Activated T-cell treated with anti-CD3 and anti-CD28 coated beads, Interleukin-2, amount 50 U/mL, for 1 hour (primary cell): ENCODE results near the gene BEAN1.

Experiments
- DNase-seq: peaks from one replicate; pipeline ENCODE4 v3.0.0-alpha.2; 2020

BEAN1 gene

GRCh38 chr16:66421891-66422290, 5.2 kb upstream of the BEAN1 start:
- no peak for DNase-seq

GRCh38 chr16:66422366-66422765, 4.7 kb upstream of the BEAN1 start:
- DNase-seq: no peak

GRCh38 chr16:66423177-66423576, 3.9 kb upstream of the BEAN1 start:
- no peak for DNase-seq

GRCh38 chr16:66425651-66426050, 1.4 kb upstream of the BEAN1 start:
- DNase-seq: no peak

- peak; percentile 22 for DNase-seq
These were observed 721 bp upstream of the BEAN1 start for GRCh38 chr16:66426112-66427035.

GRCh38 chr16:66427871-66428681, 981 bp downstream of the BEAN1 start:
- DNase-seq: no peak

GRCh38 chr16:66428682-66429251, 1.7 kb downstream of the BEAN1 start:
- no peak for DNase-seq

- DNase-seq: no peak
These were observed 2.3 kb downstream of the BEAN1 start for GRCh38 chr16:66429290-66429962.

- DNase-seq: no peak
These were observed 3.1 kb downstream of the BEAN1 start for GRCh38 chr16:66430214-66430613.

- no peak for DNase-seq
These were observed 4.7 kb downstream of the BEAN1 start for GRCh38 chr16:66431760-66432159.

- no peak for DNase-seq
These were observed 5.3 kb downstream of the BEAN1 start for GRCh38 chr16:66432429-66432828.

GRCh38 chr16:66434619-66435430, 7.7 kb downstream of the BEAN1 start:
- DNase-seq: no peak

GRCh38 chr16:66435896-66436295, 8.8 kb downstream of the BEAN1 start:
- DNase-seq: no peak

- no peak for DNase-seq
These were observed 10.4 kb downstream of the BEAN1 start for GRCh38 chr16:66437391-66437945.

GRCh38 chr16:66438536-66438935, 11.4 kb downstream of the BEAN1 start:
- DNase-seq: no peak

GRCh38 chr16:66439051-66439730, 12.1 kb downstream of the BEAN1 start:
- DNase-seq: no peak

- DNase-seq: no peak
These were observed 13.2 kb downstream of the BEAN1 start for GRCh38 chr16:66440271-66440802.

- no peak for DNase-seq
These were observed 13.9 kb downstream of the BEAN1 start for GRCh38 chr16:66440970-66441369.

- DNase-seq: no peak
These were observed 14.7 kb downstream of the BEAN1 start for GRCh38 chr16:66441586-66442375.
